ENCODE data around the gene SKAP1.

DNA sequence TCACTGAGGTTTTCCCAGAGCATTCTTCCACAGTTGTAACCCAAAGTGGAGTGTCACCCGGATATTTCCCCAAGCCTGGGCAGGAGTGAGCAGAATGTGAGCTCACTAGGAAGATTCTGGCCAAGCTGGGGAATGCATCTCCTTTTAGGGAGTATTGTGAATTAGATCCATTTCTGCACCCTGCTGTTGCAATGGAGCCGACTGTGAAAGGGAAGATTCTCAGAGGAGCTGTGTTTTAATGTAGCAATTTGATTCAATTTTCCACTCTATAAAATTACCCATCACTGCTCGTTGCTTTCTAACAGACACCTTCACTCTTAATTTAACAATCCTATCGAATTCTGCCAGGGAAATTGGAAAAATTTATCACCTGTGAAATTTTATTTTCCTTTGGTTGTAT lies 251.7 kb downstream of the SKAP1 start:
- TF ChIP-seq, protein P1, sequence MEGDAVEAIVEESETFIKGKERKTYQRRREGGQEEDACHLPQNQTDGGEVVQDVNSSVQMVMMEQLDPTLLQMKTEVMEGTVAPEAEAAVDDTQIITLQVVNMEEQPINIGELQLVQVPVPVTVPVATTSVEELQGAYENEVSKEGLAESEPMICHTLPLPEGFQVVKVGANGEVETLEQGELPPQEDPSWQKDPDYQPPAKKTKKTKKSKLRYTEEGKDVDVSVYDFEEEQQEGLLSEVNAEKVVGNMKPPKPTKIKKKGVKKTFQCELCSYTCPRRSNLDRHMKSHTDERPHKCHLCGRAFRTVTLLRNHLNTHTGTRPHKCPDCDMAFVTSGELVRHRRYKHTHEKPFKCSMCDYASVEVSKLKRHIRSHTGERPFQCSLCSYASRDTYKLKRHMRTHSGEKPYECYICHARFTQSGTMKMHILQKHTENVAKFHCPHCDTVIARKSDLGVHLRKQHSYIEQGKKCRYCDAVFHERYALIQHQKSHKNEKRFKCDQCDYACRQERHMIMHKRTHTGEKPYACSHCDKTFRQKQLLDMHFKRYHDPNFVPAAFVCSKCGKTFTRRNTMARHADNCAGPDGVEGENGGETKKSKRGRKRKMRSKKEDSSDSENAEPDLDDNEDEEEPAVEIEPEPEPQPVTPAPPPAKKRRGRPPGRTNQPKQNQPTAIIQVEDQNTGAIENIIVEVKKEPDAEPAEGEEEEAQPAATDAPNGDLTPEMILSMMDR (IDR thresholded peaks at IDR 0.05) = no peak
- no peak for TF ChIP-seq ZFX (IDR thresholded peaks at IDR 0.05; ENCODE audit: borderline replicate concordance)
